Activated CD4-positive, alpha-beta T cell treated with anti-CD3 and anti-CD28 coated beads, Interleukin-2, Interleukin-4, amounts not matched to agents 100 ng/mL and 50 ng/mL, durations not matched to agents 16 hours and 8 hours (primary cell): ENCODE data around the gene CD19.
A peak's percentile ranks its signal among the peaks of the same experiment; 100 is the strongest.
"Not testable (repeated sequence)": the region's sequence is repeated elsewhere in the genome, so short reads cannot be mapped to it uniquely, and the experiment has no call there.

ENCODE experiments used
- DNase-seq: peaks from one replicate; pipeline ENCODE4 v3.0.0-alpha.2; 2020; ENCODE audit warnings: low spot score

Gene CD19

GRCh38 chr16:28910086-28911031, 21.4 kb upstream of the CD19 start:
- peak; percentile 10 for DNase-seq

DNA sequence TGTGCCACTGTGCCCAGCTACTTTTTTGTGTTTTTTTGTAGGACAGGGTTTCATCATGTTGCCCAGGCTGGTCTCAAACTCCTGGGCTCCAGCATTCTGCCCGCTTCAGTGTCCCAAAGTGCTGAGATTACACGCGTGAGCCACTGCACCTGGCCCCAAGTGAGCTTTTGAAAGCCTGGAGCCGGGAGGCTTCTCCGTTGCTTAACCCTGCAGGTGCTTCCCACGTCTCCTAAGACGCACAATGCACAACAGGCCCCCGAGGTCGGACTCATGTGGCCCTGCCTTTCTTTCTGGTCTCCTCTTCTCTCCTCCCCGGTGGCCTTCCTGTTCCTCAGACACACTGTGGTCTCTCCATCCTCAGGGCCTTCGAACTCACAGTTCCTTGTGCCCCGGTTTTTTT, 19.2 kb upstream of the CD19 start:
- DNase-seq, result no peak

- no peak for DNase-seq
These were observed 17.6 kb upstream of the CD19 start for GRCh38 chr16:28913946-28914724.

DNA sequence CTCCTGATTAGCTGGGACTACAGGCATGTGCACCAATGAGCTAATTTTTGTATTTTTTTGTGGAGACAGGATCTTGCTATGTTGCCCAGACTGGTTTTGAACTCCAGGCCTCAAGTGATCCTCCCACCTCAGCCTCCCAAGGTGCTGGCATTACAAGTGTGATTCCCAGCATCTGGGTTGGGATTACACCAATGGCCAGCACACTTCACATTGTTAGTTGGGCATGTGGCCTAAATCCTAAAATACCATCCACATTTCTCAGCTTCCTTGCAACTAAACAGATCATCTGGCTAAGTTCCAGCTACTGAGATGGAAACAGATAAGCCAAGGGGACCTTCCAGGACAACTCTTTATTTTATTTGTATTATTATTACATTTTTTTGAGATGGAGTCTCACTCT, 16.6 kb upstream of the CD19 start:
- DNase-seq, result no peak

- no peak for DNase-seq
These were observed 14.7 kb upstream of the CD19 start for GRCh38 chr16:28917095-28917494.

DNA sequence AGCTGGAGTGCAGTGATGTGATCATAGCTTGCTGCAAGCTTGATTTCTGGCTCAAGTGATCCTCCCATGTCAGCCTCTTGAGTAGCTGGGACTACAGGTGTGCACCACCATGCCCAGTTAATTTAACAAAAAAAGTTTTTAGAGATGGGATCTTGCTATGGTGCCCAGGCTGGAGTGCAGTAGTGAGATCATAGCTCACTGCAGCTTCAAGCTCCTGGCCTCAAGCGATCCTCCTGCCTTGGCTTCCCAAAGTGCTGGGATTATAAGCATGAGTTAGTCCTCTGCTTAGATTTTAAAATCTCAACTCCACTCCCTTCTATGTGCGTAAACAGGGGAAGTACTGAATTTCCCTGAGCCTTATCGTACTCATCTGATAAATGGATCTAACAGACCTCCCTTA, 13.1 kb upstream of the CD19 start:
- DNase-seq, result no peak

DNA sequence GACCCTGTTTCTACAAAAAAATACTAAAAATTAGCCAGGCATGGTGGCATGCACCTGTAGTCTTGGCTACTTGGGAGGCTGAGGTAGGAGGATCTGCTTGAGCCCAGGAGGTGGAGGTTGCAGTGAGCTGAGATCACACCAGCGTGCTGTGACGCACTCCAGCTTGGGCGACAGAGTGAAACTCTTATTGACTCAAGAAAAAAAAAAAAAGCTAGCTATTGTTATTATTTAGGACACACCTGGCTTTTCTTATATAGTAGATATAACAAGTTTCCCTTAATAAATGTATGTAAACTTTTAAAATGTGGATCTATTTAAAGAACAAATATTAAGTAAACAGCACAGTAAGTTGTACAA, 8.6 kb upstream of the CD19 start:
- DNase-seq, result no peak

GRCh38 chr16:28923652-28924398, 7.9 kb upstream of the CD19 start:
- DNase-seq, result no peak

GRCh38 chr16:28924399-28924761, 7.4 kb upstream of the CD19 start:
- DNase-seq, result no peak

DNA sequence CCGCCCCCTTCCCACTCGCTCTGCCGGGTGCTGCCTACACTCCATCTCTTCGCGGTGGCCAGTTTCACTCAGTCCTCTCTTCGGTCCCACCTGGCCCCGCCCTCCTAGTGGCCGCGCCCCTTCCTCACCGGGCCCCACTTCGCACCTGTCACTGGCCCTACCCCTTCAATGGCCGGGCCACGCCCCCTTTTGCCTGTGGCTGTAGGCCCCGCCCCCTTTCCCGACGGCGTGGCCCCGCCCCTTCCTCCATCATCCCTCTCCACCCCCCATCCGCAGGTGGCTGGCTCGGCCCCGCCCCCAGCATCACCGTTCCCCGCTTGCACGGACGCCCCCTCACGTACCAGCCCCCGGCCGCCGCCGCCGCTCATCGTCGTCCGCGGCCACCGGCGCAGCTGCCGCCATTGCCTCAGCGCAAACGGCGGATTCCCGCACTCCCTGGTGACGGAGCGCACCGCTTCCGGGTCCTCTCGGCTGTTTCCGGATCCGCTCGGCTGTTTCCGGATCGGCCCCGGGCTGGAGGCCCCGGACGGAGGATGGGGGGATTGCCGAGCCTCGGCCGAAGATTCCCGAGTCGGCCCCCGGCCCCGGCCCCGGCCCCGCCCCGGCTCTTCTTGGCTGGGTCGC, 6.9 kb upstream of the CD19 start, which contains the start of gene RABEP2:
RABEP2 (minus strand) TSS at position 477 of the 624 bp plus-strand sequence; CDS start at position 402, 75 bp downstream.
- DNase-seq, result peak; percentile 97

GRCh38 chr16:28925386-28926228, 6.2 kb upstream of the CD19 start:
- DNase-seq, result peak; percentile 76

GRCh38 chr16:28926284-28926683, 5.5 kb upstream of the CD19 start:
- not testable (repeated sequence) for DNase-seq

- DNase-seq, result no peak
These were observed 4.0 kb upstream of the CD19 start for GRCh38 chr16:28927815-28928214.

DNA sequence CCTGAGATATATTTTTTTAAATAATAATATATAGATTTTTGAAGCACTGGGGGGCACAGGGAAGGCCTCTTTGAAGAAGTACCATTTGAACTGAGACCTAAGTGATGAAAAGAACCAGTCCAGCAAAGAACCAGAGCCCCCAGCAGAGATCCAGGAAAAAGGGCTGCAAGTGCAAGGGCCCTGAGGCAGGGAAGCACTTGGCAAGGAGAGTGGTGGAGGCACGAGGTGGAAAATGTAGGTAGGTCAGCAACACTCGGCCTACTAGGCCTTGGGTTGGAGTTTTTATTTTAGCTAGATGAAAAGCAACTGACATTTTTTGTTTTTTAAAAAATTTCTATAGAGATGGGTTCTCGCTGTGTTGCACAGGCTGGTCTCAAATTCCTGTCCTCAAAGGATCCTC, 1.6 kb upstream of the CD19 start:
- no peak for DNase-seq

GRCh38 chr16:28930652-28931051, 1.1 kb upstream of the CD19 start:
- no peak for DNase-seq

DNA sequence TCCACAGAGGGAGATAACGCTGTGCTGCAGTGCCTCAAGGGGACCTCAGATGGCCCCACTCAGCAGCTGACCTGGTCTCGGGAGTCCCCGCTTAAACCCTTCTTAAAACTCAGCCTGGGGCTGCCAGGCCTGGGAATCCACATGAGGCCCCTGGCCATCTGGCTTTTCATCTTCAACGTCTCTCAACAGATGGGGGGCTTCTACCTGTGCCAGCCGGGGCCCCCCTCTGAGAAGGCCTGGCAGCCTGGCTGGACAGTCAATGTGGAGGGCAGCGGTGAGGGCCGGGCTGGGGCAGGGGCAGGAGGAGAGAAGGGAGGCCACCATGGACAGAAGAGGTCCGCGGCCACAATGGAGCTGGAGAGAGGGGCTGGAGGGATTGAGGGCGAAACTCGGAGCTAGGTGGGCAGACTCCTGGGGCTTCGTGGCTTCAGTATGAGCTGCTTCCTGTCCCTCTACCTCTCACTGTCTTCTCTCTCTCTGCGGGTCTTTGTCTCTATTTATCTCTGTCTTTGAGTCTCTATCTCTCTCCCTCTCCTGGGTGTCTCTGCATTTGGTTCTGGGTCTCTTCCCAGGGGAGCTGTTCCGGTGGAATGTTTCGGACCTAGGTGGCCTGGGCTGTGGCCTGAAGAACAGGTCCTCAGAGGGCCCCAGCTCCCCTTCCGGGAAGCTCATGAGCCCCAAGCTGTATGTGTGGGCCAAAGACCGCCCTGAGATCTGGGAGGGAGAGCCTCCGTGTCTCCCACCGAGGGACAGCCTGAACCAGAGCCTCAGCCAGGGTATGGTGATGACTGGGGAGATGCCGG, 769 bp downstream of the CD19 start:
- DNase-seq, result no peak

GRCh38 chr16:28933171-28933570, 1.4 kb downstream of the CD19 start:
- DNase-seq, result no peak

- no peak for DNase-seq
These were observed 3.6 kb downstream of the CD19 start for GRCh38 chr16:28935346-28935745.

GRCh38 chr16:28935924-28936783, 4.4 kb downstream of the CD19 start:
- peak; percentile 82 for DNase-seq
